ENCODE results near the gene FHIP2A.

FHIP2A gene

DNA sequence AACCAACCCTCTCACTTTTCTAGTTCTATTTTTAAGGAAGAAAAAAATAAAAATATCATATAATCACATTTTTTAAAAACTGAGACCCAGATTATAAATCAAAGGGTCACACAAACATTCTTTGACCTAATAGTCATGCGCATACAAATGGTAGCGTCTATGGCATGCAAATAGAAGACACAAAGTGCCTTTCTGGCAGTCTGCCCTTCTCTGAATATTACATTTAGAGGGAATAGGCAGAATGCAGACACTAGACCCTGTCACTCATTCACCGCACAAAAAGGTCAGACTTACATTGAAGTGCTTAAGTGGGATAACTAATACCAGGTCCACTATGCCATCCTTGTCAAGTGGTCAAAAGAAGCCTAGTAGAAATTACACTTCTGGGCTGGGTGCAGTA, 26.5 kb upstream of the FHIP2A start:
- TF ChIP-seq CTCF (IDR thresholded peaks at IDR 0.05; ENCODE audit: low read depth, low read length) (no peak), POLR2A (IDR thresholded peaks at IDR 0.05; ENCODE audit: extremely low read depth, insufficient read length) (no peak), MYC (IDR thresholded peaks at IDR 0.05; ENCODE audit: low read depth, low read length) (no peak)
- TF ChIP-seq, protein P1, sequence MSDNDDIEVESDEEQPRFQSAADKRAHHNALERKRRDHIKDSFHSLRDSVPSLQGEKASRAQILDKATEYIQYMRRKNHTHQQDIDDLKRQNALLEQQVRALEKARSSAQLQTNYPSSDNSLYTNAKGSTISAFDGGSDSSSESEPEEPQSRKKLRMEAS (IDR thresholded peaks at IDR 0.05; ENCODE audit: low read depth, low read length): no peak
- no peak for DNase-seq (ENCODE audit: low read depth)
- H3K4me3 ChIP-seq (ENCODE audit: low read depth, low read length): no peak overlapping the region

GRCh38 chr10:114800361-114800760, 21.2 kb upstream of the FHIP2A start:
- H3K4me3 ChIP-seq (ENCODE audit: low read depth, low read length): no peak overlapping the region
- DNase-seq (ENCODE audit: low read depth): no peak
- TF ChIP-seq, protein P1 (IDR thresholded peaks at IDR 0.05; ENCODE audit: low read depth, low read length): no peak
- TF ChIP-seq MYC (IDR thresholded peaks at IDR 0.05; ENCODE audit: low read depth, low read length) (no peak), POLR2A (IDR thresholded peaks at IDR 0.05; ENCODE audit: extremely low read depth, insufficient read length) (no peak), CTCF (IDR thresholded peaks at IDR 0.05; ENCODE audit: low read depth, low read length) (no peak)

- no peak overlapping the region for H3K4me3 ChIP-seq (ENCODE audit: low read depth, low read length)
- DNase-seq (ENCODE audit: low read depth): no peak
- no peak for TF ChIP-seq MYC (IDR thresholded peaks at IDR 0.05; ENCODE audit: low read depth, low read length)
- TF ChIP-seq POLR2A (IDR thresholded peaks at IDR 0.05; ENCODE audit: extremely low read depth, insufficient read length): no peak
- TF ChIP-seq, protein P1 (IDR thresholded peaks at IDR 0.05; ENCODE audit: low read depth, low read length): no peak
- TF ChIP-seq CTCF (IDR thresholded peaks at IDR 0.05; ENCODE audit: low read depth, low read length): no peak
Measured at GRCh38 chr10:114801411-114801813, 20.2 kb upstream of the FHIP2A start.

DNA sequence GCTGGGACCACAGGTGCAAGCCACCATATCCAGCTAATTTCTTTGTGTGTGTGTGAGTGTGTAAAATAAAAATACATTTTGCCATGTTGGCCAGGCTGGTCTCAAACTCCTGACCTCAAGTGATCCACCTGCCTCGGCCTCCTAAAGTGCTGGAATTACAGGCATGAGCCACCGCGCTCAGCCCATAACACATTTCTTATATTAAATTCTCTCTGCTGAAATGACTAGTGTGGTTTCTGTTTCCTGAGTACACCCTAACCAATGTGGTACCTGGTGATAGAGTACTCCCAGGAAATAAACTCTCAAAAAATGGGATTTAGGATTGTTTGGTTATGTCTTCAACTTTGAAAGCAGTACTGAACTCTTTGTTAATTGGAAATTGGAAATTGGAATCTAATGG, 19.4 kb upstream of the FHIP2A start:
- TF ChIP-seq CTCF (IDR thresholded peaks at IDR 0.05; ENCODE audit: low read depth, low read length) (no peak), MYC (IDR thresholded peaks at IDR 0.05; ENCODE audit: low read depth, low read length) (no peak), POLR2A (IDR thresholded peaks at IDR 0.05; ENCODE audit: extremely low read depth, insufficient read length) (no peak)
- TF ChIP-seq, protein P1 (IDR thresholded peaks at IDR 0.05; ENCODE audit: low read depth, low read length): no peak
- no peak overlapping the region for H3K4me3 ChIP-seq (ENCODE audit: low read depth, low read length)
- DNase-seq (ENCODE audit: low read depth): no peak

DNA sequence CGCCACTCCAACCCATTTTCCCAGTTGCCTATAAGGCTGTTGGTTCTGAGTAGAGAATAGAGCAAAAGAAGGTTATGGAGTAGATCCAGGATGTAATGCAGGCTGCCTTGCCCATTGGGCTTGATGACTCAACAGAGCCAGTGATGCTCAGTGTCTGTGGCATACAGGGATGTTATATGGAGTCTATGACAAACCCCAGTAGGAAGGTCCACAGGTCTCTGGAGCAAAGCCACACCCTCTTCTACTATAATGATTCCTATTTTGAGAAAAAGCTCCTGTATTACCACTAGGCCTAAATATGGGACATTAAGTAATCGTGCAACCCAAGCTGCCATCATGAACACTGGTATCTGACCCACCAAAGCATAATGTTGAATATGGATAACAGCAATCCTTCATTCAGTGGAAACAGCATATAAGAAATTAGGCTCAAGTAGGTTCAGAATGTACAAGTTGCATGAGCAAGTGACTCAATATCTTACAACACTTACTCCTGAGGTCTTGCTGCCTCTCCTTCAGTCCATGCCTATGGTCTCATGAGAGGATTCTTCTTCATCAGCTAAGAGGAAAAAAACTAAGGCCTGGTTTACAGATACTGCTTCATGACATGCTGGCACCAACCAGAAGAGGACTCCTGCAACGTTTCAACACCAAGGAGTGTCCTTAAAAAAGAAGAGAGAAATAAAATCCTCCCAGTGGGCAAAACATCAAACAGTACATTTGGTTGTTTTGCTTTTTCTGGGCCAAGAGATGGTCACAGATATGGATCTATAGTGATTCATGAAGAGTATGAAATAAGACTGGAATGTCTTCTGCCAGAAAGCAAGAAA, 14.8 kb upstream of the FHIP2A start:
- no peak for DNase-seq (ENCODE audit: low read depth)
- no peak overlapping the region for H3K4me3 ChIP-seq (ENCODE audit: low read depth, low read length)
- TF ChIP-seq MYC (IDR thresholded peaks at IDR 0.05; ENCODE audit: low read depth, low read length) (no peak), CTCF (IDR thresholded peaks at IDR 0.05; ENCODE audit: low read depth, low read length) (no peak), POLR2A (IDR thresholded peaks at IDR 0.05; ENCODE audit: extremely low read depth, insufficient read length) (no peak)
- TF ChIP-seq, protein P1 (IDR thresholded peaks at IDR 0.05; ENCODE audit: low read depth, low read length): no peak
